Upper lobe of left lung (tissue), 6 donors: ENCODE results near the gene GOLGA3. TPM values are rescaled to one million over a fixed set of nuclear protein-coding genes. Genes with fewer than 3 reads are reported as not detected.
"Not testable (repeated sequence)": the region's sequence is repeated elsewhere in the genome, so short reads cannot be mapped to it uniquely, and the experiment has no call there.

Experiments
- ATAC-seq, 2 donors: fragments of 200-7000 bp; cut with Tn5 transposase; one replicate each; pipeline ENCODE4 v1.9.1; 2022; ENCODE audit warnings: mild to moderate bottlenecking in 2 of 2, moderate library complexity in 2 of 2; ENCODE audit not compliant: low FRiP score in 2 of 2
- DNase-seq, 2 donors: peaks; one replicate each; pipeline ENCODE4 v3.0.0-alpha.2; 2019 to 2020
- H3K27ac ChIP-seq, 4 donors: fragments of 200-600 bp; sonication (generic); one replicate each; pipeline ENCODE4 v1.5.1; 2016 to 2019
- H3K27me3 ChIP-seq, 4 donors: fragments of 200-600 bp; sonication (generic); one replicate each; pipeline ENCODE4 v1.5.1; 2017 to 2019
- H3K36me3 ChIP-seq, 4 donors: fragments of 200-600 bp; sonication (generic); one replicate each; pipeline ENCODE4 v1.5.1; 2016 to 2019
- H3K4me1 ChIP-seq, 4 donors: fragments of 200-600 bp; sonication (generic); one replicate each; pipeline ENCODE4 v1.5.1; 2018 to 2019
- H3K4me3 ChIP-seq, 4 donors: fragments of 200-600 bp; sonication (generic); one replicate each; pipeline ENCODE4 v1.5.1; 2017 to 2019; ENCODE audit warnings: mild to moderate bottlenecking in 2 of 4, moderate library complexity in 1 of 4
- H3K9me3 ChIP-seq, 4 donors: fragments of 200-600 bp; sonication (generic); one replicate each; pipeline ENCODE4 v1.5.1; 2018 to 2019
- EP300 ChIP-seq, 4 donors: sonication (generic); formaldehyde crosslinking; IDR thresholded peaks; one replicate each; pipeline ENCODE4 v1.5.1; 2017; ENCODE audit warnings: antibody characterized with exemption in 4 of 4, control low read depth in 2 of 4
- POLR2A ChIP-seq, 4 donors: fragments of 450-650 bp; IDR thresholded peaks; one replicate each; pipeline ENCODE4 v1.5.1; 2016 to 2017; ENCODE audit warnings: antibody characterized with exemption in 4 of 4, mild to moderate bottlenecking in 2 of 4
- POLR2AphosphoS5 ChIP-seq, 2 donors: sonication (generic); formaldehyde crosslinking; IDR thresholded peaks; one replicate each; pipeline ENCODE4 v1.5.1; 2017; ENCODE audit warnings: antibody characterized with exemption in 2 of 2
- WGBS, 2 donors: methylation state at CpG; one replicate each; pipeline ENCODE4 v1.1.5; 2017 to 2018; 5-methylcytosine and 5-hydroxymethylcytosine counted together
- total RNA-seq, 6 donors: library from RNA; depleted of rRNA in 4 of 6; stranded (reverse); fragments of >200 nt in 4 of 6; gene quantifications; one replicate each; pipeline versions ENCODE4 v1.1.0 to v1.2.1, GENCODE V29; 2016 to 2021
- TF ChIP-seq, protein P1 (sequence below), 6 experiments: fragments of 450-650 bp in 4 of 6; fragments of 200-600 bp in 2 of 6; sonication (generic) in 2 of 6; IDR thresholded peaks; one replicate each; pipeline ENCODE4 v1.5.1; 2016 to 2019; ENCODE audit warnings: antibody characterized with exemption in 6 of 6
- donor health status: DM: no; HTN: no; CAD: no; lungs with moderate emphysema.
- donor health status: DM: no; HTN: yes; CAD: no; lungs with severe emphysema.

Gene GOLGA3
- total RNA-seq, 6 donors from 2014 or later = 53.8 to 116 (median 77.9) TPM

DNA sequence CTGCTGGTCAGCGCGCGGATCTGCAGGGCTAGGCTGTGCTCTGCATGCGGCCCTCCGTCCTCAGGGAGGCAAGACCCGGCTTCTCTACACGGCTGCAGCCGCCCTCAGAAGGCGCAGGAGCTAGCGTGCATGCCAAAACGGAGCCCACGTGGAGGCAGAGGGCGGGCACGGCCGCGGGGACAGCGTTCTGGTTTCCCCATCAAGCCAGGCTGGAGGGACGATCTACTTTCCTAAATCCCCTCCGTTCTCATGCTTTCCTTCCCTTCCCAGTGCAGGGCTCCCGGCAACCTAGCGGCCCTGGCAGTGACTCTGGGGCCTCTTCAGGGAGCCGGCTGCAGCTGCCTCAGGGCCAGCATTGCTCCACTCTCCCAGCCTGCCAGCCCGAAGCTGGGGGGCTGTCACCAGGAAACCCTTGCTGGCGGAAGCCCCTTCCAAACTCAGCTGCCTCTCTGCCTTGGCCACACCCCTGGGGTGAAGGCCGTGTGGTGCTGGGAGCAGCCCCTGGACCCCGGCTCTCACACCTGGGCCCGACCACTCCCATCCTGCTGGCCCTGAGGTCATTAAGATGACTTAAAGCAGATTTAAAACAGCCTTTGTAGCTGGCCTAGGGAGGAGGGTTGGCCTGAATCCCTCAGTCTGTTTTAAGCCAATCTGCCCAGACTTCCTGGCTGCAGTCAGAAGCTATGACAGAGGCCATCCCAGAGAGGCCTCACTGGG is 9.2 kb upstream of the GOLGA3 start:
- TF ChIP-seq POLR2AphosphoS5 (IDR thresholded peaks at IDR 0.05) (no peak), EP300 (IDR thresholded peaks at IDR 0.05) (no peak), POLR2A (IDR thresholded peaks at IDR 0.05) (no peak)
- TF ChIP-seq, protein P1, sequence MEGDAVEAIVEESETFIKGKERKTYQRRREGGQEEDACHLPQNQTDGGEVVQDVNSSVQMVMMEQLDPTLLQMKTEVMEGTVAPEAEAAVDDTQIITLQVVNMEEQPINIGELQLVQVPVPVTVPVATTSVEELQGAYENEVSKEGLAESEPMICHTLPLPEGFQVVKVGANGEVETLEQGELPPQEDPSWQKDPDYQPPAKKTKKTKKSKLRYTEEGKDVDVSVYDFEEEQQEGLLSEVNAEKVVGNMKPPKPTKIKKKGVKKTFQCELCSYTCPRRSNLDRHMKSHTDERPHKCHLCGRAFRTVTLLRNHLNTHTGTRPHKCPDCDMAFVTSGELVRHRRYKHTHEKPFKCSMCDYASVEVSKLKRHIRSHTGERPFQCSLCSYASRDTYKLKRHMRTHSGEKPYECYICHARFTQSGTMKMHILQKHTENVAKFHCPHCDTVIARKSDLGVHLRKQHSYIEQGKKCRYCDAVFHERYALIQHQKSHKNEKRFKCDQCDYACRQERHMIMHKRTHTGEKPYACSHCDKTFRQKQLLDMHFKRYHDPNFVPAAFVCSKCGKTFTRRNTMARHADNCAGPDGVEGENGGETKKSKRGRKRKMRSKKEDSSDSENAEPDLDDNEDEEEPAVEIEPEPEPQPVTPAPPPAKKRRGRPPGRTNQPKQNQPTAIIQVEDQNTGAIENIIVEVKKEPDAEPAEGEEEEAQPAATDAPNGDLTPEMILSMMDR (IDR thresholded peaks at IDR 0.05) = no peak
- H3K4me3 ChIP-seq = no peak overlapping the region
- H3K27ac ChIP-seq = peak overlapping the region in 1 of 4 donors; percentile 52
- H3K4me1 ChIP-seq = no peaks in the 10 kb centered on the region
- no peak for DNase-seq
- no peaks in the 10 kb centered on the region for H3K27me3 ChIP-seq
- peaks cover 26 to 55% (median 40%) of the 10 kb centered on the region in 4 donors for H3K36me3 ChIP-seq
- WGBS, 2 donors = 71 to 85% methylated on average over 11 to 27 of the region's 27 CpGs
- H3K9me3 ChIP-seq = no peaks in the 10 kb centered on the region
- ATAC-seq = peak in 1 of 2 donors; percentile 56

DNA sequence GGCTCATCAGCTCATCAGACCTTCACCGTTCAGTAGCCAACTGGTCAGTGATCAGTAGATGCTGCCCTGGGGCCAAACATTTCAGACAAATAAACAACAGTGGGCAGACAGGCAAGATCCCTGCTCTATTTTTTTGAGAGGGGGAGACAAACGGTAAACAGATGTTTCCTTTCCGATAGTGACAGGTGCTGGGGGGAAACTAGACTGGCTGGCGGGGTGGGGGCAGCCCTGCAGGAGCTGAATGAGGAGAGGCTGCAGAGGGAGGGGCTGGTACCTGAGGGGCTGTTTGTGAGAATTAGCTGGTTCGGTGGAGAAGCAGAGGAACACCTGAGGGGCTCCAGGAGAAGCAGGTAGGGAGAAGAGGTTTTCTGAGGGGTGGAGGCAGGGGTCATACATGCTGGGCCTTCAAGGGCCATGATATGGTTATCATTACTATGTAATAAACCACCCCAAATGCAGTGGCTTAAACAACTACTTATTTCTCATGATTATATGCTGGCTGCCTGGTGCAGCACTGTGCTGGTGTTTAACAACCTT is 8.2 kb upstream of the GOLGA3 start:
- Histone ChIP-seq H3K36me3 (peaks cover 16 to 46% (median 32%) of the 10 kb centered on the region in 4 donors), H3K9me3 (no peaks in the 10 kb centered on the region), H3K27me3 (no peaks in the 10 kb centered on the region), H3K4me3 (no peak overlapping the region), H3K4me1 (no peaks in the 10 kb centered on the region), H3K27ac (no peak overlapping the region)
- 64 to 72% methylated on average over 5 of the region's 5 CpGs for WGBS, 2 donors
- ATAC-seq = no peak
- DNase-seq = no peak
- no peak for TF ChIP-seq EP300 (IDR thresholded peaks at IDR 0.05)
- TF ChIP-seq POLR2A (IDR thresholded peaks at IDR 0.05) = no peak
- no peak for TF ChIP-seq POLR2AphosphoS5 (IDR thresholded peaks at IDR 0.05)
- TF ChIP-seq, protein P1 (IDR thresholded peaks at IDR 0.05) = no peak

DNA sequence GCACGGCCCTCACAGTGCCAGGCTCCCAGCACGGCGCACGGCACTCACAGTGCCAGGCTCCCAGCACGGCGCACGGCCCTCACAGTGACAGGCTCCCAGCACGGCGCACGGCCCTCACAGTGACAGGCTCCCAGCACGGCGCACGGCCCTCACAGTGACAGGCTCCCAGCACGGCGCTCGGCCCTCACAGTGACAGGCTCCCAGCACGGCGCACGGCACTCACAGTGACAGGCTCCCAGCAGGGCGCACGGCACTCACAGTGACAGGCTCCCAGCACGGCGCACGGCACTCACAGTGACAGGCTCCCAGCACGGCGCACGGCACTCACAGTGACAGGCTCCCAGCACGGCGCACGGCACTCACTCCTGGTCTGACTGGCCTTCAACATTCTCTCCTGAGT is 7.6 kb upstream of the GOLGA3 start:
- H3K9me3 ChIP-seq, ATAC-seq, H3K4me1 ChIP-seq, H3K27me3 ChIP-seq, H3K4me3 ChIP-seq, H3K27ac ChIP-seq, DNase-seq: not testable (repeated sequence)
- 64% methylated on average over 4 of the region's 30 CpGs; no CpG with 5 or more reads in 1 of the 2 donors for WGBS, 2 donors
- peaks cover 9 to 40% (median 26%) of the 10 kb centered on the region in 4 donors for H3K36me3 ChIP-seq

DNA sequence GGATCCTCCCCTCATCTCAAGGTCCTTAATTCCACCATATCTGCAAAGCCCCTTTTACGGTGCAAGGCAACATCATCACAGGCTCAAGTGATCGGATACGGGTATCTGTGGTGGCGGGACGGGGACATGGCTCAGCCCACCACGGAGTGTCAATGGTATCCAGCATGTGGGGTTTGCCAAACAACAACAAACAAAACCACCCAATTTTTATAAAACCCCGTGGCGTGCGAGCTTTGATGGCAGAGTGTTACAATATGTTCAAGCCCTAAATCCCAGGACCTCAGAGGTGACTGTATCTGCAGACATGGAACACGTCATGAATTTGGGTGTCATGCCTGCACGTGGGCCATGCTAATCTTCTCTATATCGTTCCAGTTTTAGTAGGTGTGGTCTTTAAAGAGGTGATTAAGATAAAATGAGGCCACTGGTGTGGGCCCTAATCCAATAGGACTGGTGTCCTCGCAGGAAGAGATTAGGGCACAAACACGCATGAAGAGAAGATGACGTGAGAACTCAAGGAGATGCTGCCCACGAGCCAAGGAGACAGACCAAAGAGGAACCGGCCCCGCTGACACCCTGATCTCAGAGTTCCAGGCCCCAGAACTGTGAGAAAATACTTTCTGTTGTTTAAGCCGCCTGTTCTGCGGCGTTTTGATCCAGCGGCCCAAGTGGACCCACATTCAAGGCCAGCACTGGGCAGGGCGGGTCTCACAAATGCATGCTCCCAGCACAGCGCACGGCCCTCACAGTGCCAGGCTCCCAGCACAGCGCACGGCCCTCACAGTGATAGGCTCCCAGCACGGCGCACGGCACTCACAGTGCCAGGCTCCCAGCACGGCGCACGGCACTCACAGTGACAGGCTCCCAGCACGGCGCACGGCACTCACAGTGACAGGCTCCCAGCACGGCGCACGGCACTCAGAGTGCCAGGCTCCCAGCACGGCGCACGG is 6.7 kb upstream of the GOLGA3 start:
- H3K4me1 ChIP-seq = no peaks in the 10 kb centered on the region
- peaks cover 4 to 31% (median 18%) of the 10 kb centered on the region in 4 donors for H3K36me3 ChIP-seq
- no peak overlapping the region for H3K27ac ChIP-seq
- H3K4me3 ChIP-seq = no peak overlapping the region
- H3K9me3 ChIP-seq = no peaks in the 10 kb centered on the region
- ATAC-seq (no peak), DNase-seq (no peak)
- 90% methylated on average over 28 to 31 of the region's 42 CpGs for WGBS, 2 donors
- no peak for TF ChIP-seq EP300 (IDR thresholded peaks at IDR 0.05)
- TF ChIP-seq, protein P1 (IDR thresholded peaks at IDR 0.05) = no peak
- no peak for TF ChIP-seq POLR2A (IDR thresholded peaks at IDR 0.05)
- no peak for TF ChIP-seq POLR2AphosphoS5 (IDR thresholded peaks at IDR 0.05)
- no peaks in the 10 kb centered on the region for H3K27me3 ChIP-seq

DNA sequence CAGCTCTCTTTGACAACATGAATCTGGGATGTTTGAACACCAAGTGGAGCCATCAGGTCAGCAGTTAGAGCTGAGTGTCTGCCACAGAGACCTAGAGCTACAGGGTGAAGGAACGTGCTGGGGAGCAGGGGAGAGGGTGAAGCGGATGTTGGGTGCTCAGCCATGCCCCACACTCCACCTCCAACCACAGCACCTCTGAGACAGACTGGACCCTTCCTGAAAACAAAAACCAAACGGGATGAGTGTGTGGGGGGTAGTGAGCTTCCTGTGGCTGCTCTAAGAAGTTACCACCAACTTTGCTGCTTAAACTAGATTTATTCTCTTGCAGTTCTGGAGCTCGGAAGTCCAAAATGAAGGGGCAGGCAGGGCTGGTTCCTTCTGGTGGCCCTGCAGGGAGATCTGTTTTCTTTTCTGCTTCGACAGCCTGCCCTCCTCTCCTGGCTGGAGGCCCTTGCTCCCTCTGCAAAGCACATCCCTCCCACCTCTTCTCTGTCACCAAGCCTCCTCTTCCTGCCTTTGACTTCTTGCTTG is 5.6 kb upstream of the GOLGA3 start:
- Histone ChIP-seq H3K9me3 (no peaks in the 10 kb centered on the region), H3K36me3 (peaks cover 0 to 22% (median 12%) of the 10 kb centered on the region in 4 donors), H3K4me3 (no peak overlapping the region), H3K27ac (no peak overlapping the region), H3K27me3 (no peaks in the 10 kb centered on the region), H3K4me1 (peaks cover 0 to 3% (median 3%) of the 10 kb centered on the region in 4 donors)
- ATAC-seq = no peak
- DNase-seq = no peak
- WGBS, 2 donors = 65 to 85% methylated on average over 5 of the region's 5 CpGs
- no peak for TF ChIP-seq EP300 (IDR thresholded peaks at IDR 0.05)
- TF ChIP-seq POLR2AphosphoS5 (IDR thresholded peaks at IDR 0.05) = no peak
- no peak for TF ChIP-seq POLR2A (IDR thresholded peaks at IDR 0.05)
- TF ChIP-seq, protein P1 (IDR thresholded peaks at IDR 0.05) = no peak
